Osteocyte (in vitro differentiated cells): Measurements from ENCODE around the gene PCDHGC5. TPM values are rescaled to one million over a fixed set of nuclear protein-coding genes. Genes with fewer than 3 reads are reported as not detected.

ENCODE experiments used
- DNase-seq: peaks from one replicate; pipeline ENCODE4 v3.0.0; 2021; ENCODE audit warnings: mixed read lengths; ENCODE audit not compliant: unreplicated experiment; ENCODE audit errors: extremely low spot score
- H3K27ac Mint-ChIP-seq: one replicate; pipeline ENCODE4 v1.8.0; 2021; ENCODE audit warnings: mild to moderate bottlenecking, mixed read lengths; ENCODE audit not compliant: unreplicated experiment
- H3K27me3 Mint-ChIP-seq: one replicate; pipeline ENCODE4 v1.8.0; 2021; ENCODE audit warnings: mixed read lengths; ENCODE audit not compliant: unreplicated experiment
- H3K36me3 Mint-ChIP-seq: one replicate; pipeline ENCODE4 v1.8.0; 2021; ENCODE audit warnings: mixed read lengths; ENCODE audit not compliant: unreplicated experiment
- H3K4me1 Mint-ChIP-seq: one replicate; pipeline ENCODE4 v1.8.0; 2021; ENCODE audit warnings: mixed read lengths; ENCODE audit not compliant: unreplicated experiment
- H3K4me3 Mint-ChIP-seq: one replicate; pipeline ENCODE4 v1.8.0; 2021; ENCODE audit warnings: mild to moderate bottlenecking, moderate library complexity, mixed read lengths; ENCODE audit not compliant: unreplicated experiment
- H3K9me3 Mint-ChIP-seq: one replicate; pipeline ENCODE4 v1.8.0; 2021; ENCODE audit warnings: mixed read lengths; ENCODE audit not compliant: unreplicated experiment
- CTCF ChIP-seq: fragments of 200-600 bp; sonication (generic); IDR thresholded peaks from 2 replicates; pipeline ENCODE4 v1.5.0; 2021; ENCODE audit warnings: antibody characterized with exemption, mild to moderate bottlenecking, moderate library complexity
- total RNA-seq: library from RNA; stranded (reverse); gene quantifications from 2 replicates; pipeline ENCODE4 v1.2.1, GENCODE V29; 2021

PCDHGC5 gene
- total RNA-seq, 1 donor from 2014 or later = 1.4 TPM

GRCh38 chr5:141504216-141504615 lies 15.3 kb downstream of the PCDHGC5 start:
- Mint-ChIP-seq H3K4me3 (no peak overlapping the region), H3K4me1 (peaks cover 37% of the 10 kb centered on the region), H3K27ac (no peak overlapping the region), H3K9me3 (no peaks in the 10 kb centered on the region), H3K36me3 (peaks cover 10% of the 10 kb centered on the region), H3K27me3 (no peaks in the 10 kb centered on the region)
- DNase-seq = no peak
- no peak for TF ChIP-seq CTCF

- Mint-ChIP-seq H3K4me3 (no peak overlapping the region), H3K4me1 (peaks cover 53% of the 10 kb centered on the region), H3K9me3 (no peaks in the 10 kb centered on the region), H3K27ac (peak overlapping the region; percentile 99), H3K36me3 (peaks cover 9% of the 10 kb centered on the region), H3K27me3 (no peaks in the 10 kb centered on the region)
- DNase-seq = no peak
- no peak for TF ChIP-seq CTCF
These were observed 17.7 kb downstream of the PCDHGC5 start for GRCh38 chr5:141506381-141507155.

GRCh38 chr5:141507387-141508091 lies 18.7 kb downstream of the PCDHGC5 start:
- Mint-ChIP-seq H3K36me3 (peaks cover 9% of the 10 kb centered on the region), H3K27me3 (no peaks in the 10 kb centered on the region), H3K4me3 (peak overlapping the region; percentile 67), H3K9me3 (no peaks in the 10 kb centered on the region), H3K4me1 (peaks cover 58% of the 10 kb centered on the region), H3K27ac (peak overlapping the region; percentile 99)
- no peak for DNase-seq
- TF ChIP-seq CTCF = no peak

GRCh38 chr5:141508440-141508797 lies 19.5 kb downstream of the PCDHGC5 start:
- Mint-ChIP-seq H3K4me1 (peaks cover 67% of the 10 kb centered on the region), H3K4me3 (peak overlapping the region; percentile 67), H3K36me3 (peaks cover 9% of the 10 kb centered on the region), H3K27ac (peak overlapping the region; percentile 99), H3K9me3 (no peaks in the 10 kb centered on the region), H3K27me3 (no peaks in the 10 kb centered on the region)
- no peak for DNase-seq
- no peak for TF ChIP-seq CTCF
